ENCODE data around the gene DLG4. TPM values are rescaled to one million over a fixed set of nuclear protein-coding genes. Genes with fewer than 3 reads are reported as not detected.
"Not testable (repeated sequence)": the region's sequence is repeated elsewhere in the genome, so short reads cannot be mapped to it uniquely, and the experiment has no call there.

The DLG4 gene
- polyA plus RNA-seq, 1 donor, result 16.7 TPM

DNA sequence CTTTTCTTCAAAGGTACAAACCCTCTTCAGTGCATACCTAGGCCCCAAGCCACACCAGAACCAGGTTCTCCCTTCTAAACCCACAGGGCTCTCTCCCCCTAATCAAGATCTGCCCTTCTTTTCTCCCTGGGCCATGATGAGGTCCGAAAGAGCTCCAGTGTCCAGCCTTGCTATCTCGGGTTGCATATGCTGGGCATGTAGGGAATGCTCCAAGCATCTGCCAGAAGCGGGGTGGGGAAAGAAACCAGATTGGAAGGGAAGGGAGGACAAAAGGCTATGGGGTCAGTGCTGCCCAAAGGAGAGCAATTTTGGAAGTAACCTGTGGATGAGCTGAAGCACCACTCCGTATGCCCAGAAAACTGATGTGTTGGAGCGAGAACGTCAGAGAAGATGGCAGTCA lies 29.6 kb upstream of the DLG4 start:
- 100% methylated on average over 1 of the region's 6 CpGs for WGBS (ENCODE audit: insufficient coverage, low lambda C conversion rate)
- no peak for DNase-seq
- no peaks in the 10 kb centered on the region for H3K9me3 ChIP-seq (ENCODE audit: control insufficient read depth, low read depth, low read length)
- no peaks in the 10 kb centered on the region for H3K27me3 ChIP-seq (ENCODE audit: control insufficient read depth, insufficient read depth, low read length)
- peaks cover 28% of the 10 kb centered on the region for H3K36me3 ChIP-seq (ENCODE audit: control insufficient read depth, insufficient read depth, low read length)
- no peak overlapping the region for H3K4me3 ChIP-seq (ENCODE audit: low read length)
- peaks cover 9% of the 10 kb centered on the region for H3K4me1 ChIP-seq (ENCODE audit: control insufficient read depth, insufficient read depth, low read length)
- H3K27ac ChIP-seq (ENCODE audit: low read length), result no peak overlapping the region

DNA sequence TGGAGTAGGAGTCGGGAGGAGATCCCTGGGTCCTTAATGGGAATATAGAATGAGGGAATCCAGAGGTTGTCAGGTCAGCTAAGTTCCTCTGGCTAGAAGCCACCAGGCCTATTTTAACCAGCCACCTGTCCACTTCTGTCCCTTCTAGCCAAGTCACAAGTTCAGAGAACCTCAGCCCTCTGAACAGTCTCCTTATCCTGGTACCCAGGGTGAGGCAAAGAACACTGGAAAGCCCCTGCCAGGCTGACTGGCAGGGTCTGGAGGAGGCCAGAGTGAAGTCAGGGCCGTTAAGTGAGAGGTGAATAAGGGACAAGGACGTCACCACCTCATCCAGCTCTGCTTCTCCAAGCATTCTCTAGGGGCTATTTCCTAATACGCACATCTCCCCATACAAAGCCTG lies 29.2 kb upstream of the DLG4 start:
- Histone ChIP-seq H3K9me3 (ENCODE audit: control insufficient read depth, low read depth, low read length) (no peaks in the 10 kb centered on the region), H3K4me3 (ENCODE audit: low read length) (no peak overlapping the region), H3K36me3 (ENCODE audit: control insufficient read depth, insufficient read depth, low read length) (peaks cover 31% of the 10 kb centered on the region), H3K27ac (ENCODE audit: low read length) (no peak overlapping the region), H3K27me3 (ENCODE audit: control insufficient read depth, insufficient read depth, low read length) (no peaks in the 10 kb centered on the region), H3K4me1 (ENCODE audit: control insufficient read depth, insufficient read depth, low read length) (peaks cover 5% of the 10 kb centered on the region)
- no peak for DNase-seq
- no CpG with 5 or more reads among the region's 4 CpGs for WGBS (ENCODE audit: insufficient coverage, low lambda C conversion rate)

DNA sequence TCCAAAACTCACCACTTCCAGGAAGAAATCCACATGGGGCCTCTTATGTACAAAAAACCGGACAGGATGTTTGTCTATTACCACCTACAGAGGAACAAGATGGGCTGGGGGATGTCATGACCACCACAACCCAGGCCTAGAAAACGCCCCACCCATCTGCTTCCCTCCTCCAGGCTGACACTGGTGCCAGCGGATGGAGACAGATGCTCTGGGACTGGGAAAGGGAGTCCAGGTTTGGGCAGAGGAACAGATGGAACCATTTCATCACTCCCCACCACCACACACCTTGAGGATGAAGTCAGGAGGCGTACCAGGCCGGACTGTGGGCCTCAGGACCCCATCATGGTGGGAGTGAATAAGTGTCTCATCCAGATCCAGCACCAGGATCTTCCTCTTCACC lies 27.1 kb upstream of the DLG4 start:
- WGBS (ENCODE audit: insufficient coverage, low lambda C conversion rate), result no CpG with 5 or more reads among the region's 5 CpGs
- no peak overlapping the region for H3K27ac ChIP-seq (ENCODE audit: low read length)
- H3K9me3 ChIP-seq (ENCODE audit: control insufficient read depth, low read depth, low read length), result no peaks in the 10 kb centered on the region
- DNase-seq, result no peak
- no peak overlapping the region for H3K4me3 ChIP-seq (ENCODE audit: low read length)
- H3K4me1 ChIP-seq (ENCODE audit: control insufficient read depth, insufficient read depth, low read length), result peaks cover 5% of the 10 kb centered on the region
- H3K36me3 ChIP-seq (ENCODE audit: control insufficient read depth, insufficient read depth, low read length), result peaks cover 33% of the 10 kb centered on the region
- no peaks in the 10 kb centered on the region for H3K27me3 ChIP-seq (ENCODE audit: control insufficient read depth, insufficient read depth, low read length)

DNA sequence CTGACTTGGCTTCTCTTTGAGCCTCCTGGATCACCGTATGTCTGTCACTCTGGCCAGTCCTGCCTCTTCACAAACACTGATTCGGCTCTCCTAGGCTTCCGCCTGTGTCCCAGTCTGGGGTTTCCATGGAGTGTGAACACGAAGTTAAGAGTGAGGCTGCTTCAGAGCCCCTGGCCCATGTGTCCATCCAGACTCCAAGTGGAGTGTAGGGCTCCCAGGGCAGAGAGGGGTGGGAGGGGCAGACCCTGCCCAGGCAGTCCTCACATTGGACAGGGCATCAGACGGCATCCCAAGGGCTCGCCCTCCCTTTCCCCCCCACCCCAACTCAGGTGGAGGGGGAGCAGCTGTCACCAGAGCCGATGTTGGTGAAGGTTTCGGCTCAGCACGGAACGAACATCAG lies 24.2 kb upstream of the DLG4 start:
- not testable (repeated sequence) for H3K27me3 ChIP-seq (ENCODE audit: control insufficient read depth, insufficient read depth, low read length); H3K4me3 ChIP-seq (ENCODE audit: low read length); H3K9me3 ChIP-seq (ENCODE audit: control insufficient read depth, low read depth, low read length); DNase-seq
- Histone ChIP-seq H3K36me3 (ENCODE audit: control insufficient read depth, insufficient read depth, low read length) (peaks cover 39% of the 10 kb centered on the region), H3K27ac (ENCODE audit: low read length) (peak overlapping the region; percentile 99), H3K4me1 (ENCODE audit: control insufficient read depth, insufficient read depth, low read length) (peaks cover 14% of the 10 kb centered on the region)
- no CpG with 5 or more reads among the region's 10 CpGs for WGBS (ENCODE audit: insufficient coverage, low lambda C conversion rate)

GRCh38 chr17:7243453-7243729 lies 23.8 kb upstream of the DLG4 start:
- 17% methylated on average over 1 of the region's 2 CpGs for WGBS (ENCODE audit: insufficient coverage, low lambda C conversion rate)
- DNase-seq, result no peak
- H3K4me3 ChIP-seq (ENCODE audit: low read length), result peak overlapping the region; percentile 95

GRCh38 chr17:7242717-7243452 lies 23.2 kb upstream of the DLG4 start:
- Histone ChIP-seq H3K4me3 (ENCODE audit: low read length) (peak overlapping the region; percentile 95), H3K9me3 (ENCODE audit: control insufficient read depth, low read depth, low read length) (no peaks in the 10 kb centered on the region), H3K27ac (ENCODE audit: low read length) (peak overlapping the region; percentile 99), H3K4me1 (ENCODE audit: control insufficient read depth, insufficient read depth, low read length) (peaks cover 14% of the 10 kb centered on the region), H3K36me3 (ENCODE audit: control insufficient read depth, insufficient read depth, low read length) (peaks cover 39% of the 10 kb centered on the region), H3K27me3 (ENCODE audit: control insufficient read depth, insufficient read depth, low read length) (no peaks in the 10 kb centered on the region)
- 0% methylated on average over 2 of the region's 49 CpGs for WGBS (ENCODE audit: insufficient coverage, low lambda C conversion rate)
- DNase-seq, result peak; percentile 96 to 97

More at GRCh38 chr17:7243453-7243729, 23.8 kb upstream of the DLG4 start:
- Histone ChIP-seq H3K9me3 (ENCODE audit: control insufficient read depth, low read depth, low read length) (no peaks in the 10 kb centered on the region), H3K27me3 (ENCODE audit: control insufficient read depth, insufficient read depth, low read length) (no peaks in the 10 kb centered on the region), H3K27ac (ENCODE audit: low read length) (peak overlapping the region; percentile 99), H3K4me1 (ENCODE audit: control insufficient read depth, insufficient read depth, low read length) (peaks cover 14% of the 10 kb centered on the region), H3K36me3 (ENCODE audit: control insufficient read depth, insufficient read depth, low read length) (peaks cover 39% of the 10 kb centered on the region)

DNA sequence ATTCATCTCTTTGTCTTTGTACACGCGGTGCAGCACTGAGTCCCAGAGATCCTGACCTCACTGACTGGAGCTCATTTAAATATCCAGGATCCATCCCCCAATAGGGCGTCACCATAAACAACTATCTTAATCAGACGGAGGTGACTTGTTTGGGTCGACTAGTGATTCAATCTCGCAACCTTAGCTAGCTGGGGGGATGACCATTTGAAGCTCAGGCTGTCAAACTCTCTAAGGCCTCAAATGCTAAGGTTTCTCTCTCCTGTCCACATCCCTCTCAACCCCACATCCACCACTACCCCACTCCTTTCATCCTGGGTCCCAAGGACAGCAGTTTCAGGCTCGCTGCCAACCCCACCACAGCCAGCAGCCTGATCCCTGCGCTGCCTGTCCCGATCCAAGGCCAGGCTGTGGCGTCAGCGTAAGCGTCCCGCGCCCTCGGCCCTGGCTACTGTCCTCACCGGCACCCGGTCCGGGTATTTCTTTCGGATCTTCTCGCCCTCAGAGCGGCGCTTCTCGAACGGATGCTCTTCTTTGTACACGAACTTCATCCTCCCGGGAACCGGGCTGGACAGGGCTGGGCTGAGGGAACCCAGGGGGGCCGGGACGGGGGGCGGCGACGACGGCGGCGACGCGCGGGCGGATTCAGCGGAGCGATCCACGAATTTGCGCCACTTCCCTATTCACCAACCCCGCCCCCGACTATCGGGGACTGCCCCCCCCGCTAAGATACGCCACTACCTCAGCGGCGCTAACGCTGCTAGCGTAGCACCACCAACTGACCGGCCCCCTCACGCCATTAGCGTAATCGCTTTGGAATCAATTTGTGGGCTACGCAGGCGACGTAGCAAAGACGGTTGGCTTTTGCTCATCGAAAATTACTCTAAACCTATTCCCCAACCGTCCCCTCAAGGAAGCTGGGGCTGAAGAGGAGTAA lies 22.4 kb upstream of the DLG4 start, which contains the start of gene GABARAP:
Gene GABARAP (minus strand): TSS at position 667 of the 934 bp plus-strand sequence. CDS start 119 bp downstream, at position 548.
- H3K4me1 ChIP-seq (ENCODE audit: control insufficient read depth, insufficient read depth, low read length), result peaks cover 19% of the 10 kb centered on the region
- H3K4me3 ChIP-seq (ENCODE audit: low read length), result peak within 1 kb of the TSS; percentile 95
- no peaks in the 10 kb centered on the region for H3K27me3 ChIP-seq (ENCODE audit: control insufficient read depth, insufficient read depth, low read length)
- no CpG with 5 or more reads among the region's 62 CpGs for WGBS (ENCODE audit: insufficient coverage, low lambda C conversion rate)
- H3K9me3 ChIP-seq (ENCODE audit: control insufficient read depth, low read depth, low read length), result no peaks in the 10 kb centered on the region
- DNase-seq, result peak; percentile 92 to 96
- peak within 1 kb of the TSS; percentile 99 for H3K27ac ChIP-seq (ENCODE audit: low read length)
- H3K36me3 ChIP-seq (ENCODE audit: control insufficient read depth, insufficient read depth, low read length), result peaks cover 42% of the 10 kb centered on the region

GRCh38 chr17:7241090-7241733 lies 21.6 kb upstream of the DLG4 start:
- WGBS (ENCODE audit: insufficient coverage, low lambda C conversion rate), result no CpG with 5 or more reads among the region's 9 CpGs
- peaks cover 22% of the 10 kb centered on the region for H3K4me1 ChIP-seq (ENCODE audit: control insufficient read depth, insufficient read depth, low read length)
- no peaks in the 10 kb centered on the region for H3K27me3 ChIP-seq (ENCODE audit: control insufficient read depth, insufficient read depth, low read length)
- no peaks in the 10 kb centered on the region for H3K9me3 ChIP-seq (ENCODE audit: control insufficient read depth, low read depth, low read length)
- peak overlapping the region; percentile 99 for H3K27ac ChIP-seq (ENCODE audit: low read length)
- H3K4me3 ChIP-seq (ENCODE audit: low read length), result peak overlapping the region; percentile 95
- peaks cover 42% of the 10 kb centered on the region for H3K36me3 ChIP-seq (ENCODE audit: control insufficient read depth, insufficient read depth, low read length)
- DNase-seq, result no peak

DNA sequence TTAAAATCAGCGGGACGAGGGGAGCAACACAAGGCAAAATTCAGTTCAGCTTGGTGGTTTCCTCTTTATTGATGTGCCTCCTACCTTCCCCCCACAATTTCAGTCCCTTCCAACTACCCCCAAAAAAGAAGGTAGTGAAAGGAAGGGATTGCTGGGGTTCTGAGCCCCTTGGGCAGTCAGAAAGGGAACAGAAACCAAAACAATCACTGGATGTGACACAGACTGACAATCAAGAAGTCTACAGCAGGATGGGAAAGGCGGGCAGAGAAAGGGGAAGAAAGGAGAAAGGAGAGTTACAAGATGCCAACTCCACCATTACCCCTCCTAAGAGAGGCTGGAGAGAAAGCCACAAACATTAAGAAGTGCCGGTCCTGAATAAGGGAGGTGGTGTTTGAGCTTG lies 20.7 kb upstream of the DLG4 start:
- Histone ChIP-seq H3K4me1 (ENCODE audit: control insufficient read depth, insufficient read depth, low read length) (peaks cover 29% of the 10 kb centered on the region), H3K9me3 (ENCODE audit: control insufficient read depth, low read depth, low read length) (no peaks in the 10 kb centered on the region), H3K27ac (ENCODE audit: low read length) (peak overlapping the region; percentile 99), H3K36me3 (ENCODE audit: control insufficient read depth, insufficient read depth, low read length) (peaks cover 42% of the 10 kb centered on the region), H3K4me3 (ENCODE audit: low read length) (peak overlapping the region; percentile 95), H3K27me3 (ENCODE audit: control insufficient read depth, insufficient read depth, low read length) (no peaks in the 10 kb centered on the region)
- DNase-seq, result no peak
- WGBS (ENCODE audit: insufficient coverage, low lambda C conversion rate), result no CpG with 5 or more reads among the region's 4 CpGs

All from large intestine (tissue), 3 donors.